ENCODE data around the gene MTCH1. TPM values are rescaled to one million over a fixed set of nuclear protein-coding genes. Genes with fewer than 3 reads are reported as not detected.

The MTCH1 gene
- total and polyA plus RNA-seq, 2 experiments from 2014 or later, result 108 to 271 TPM

Other genes with a start within 250 kb of the MTCH1 start
- gene CPNE5, start 146.8 kb downstream of the MTCH1 start, total RNA-seq (2014; rRNA removed; shearing (Covaris generic)), result 0.12 and 0.14 TPM in 2 replicates
- 0.37 and 0.42 TPM in 2 replicates for gene CPNE5, start 146.8 kb downstream of the MTCH1 start, polyA plus RNA-seq (2016; fragmentation: Nextera tagmentation; extraction: Ambion mirVana)
- gene PPIL1, start 111.4 kb downstream of the MTCH1 start, total RNA-seq (2014; rRNA removed; shearing (Covaris generic)), result 79.4 and 82.9 TPM in 2 replicates
- 53.1 and 57.3 TPM in 2 replicates for gene PPIL1, start 111.4 kb downstream of the MTCH1 start, polyA plus RNA-seq (2016; fragmentation: Nextera tagmentation; extraction: Ambion mirVana)
- gene C6orf89, start 100.2 kb downstream of the MTCH1 start, total RNA-seq (2014; rRNA removed; shearing (Covaris generic)), result 7.9 and 8.7 TPM in 2 replicates
- gene C6orf89, start 100.2 kb downstream of the MTCH1 start, polyA plus RNA-seq (2016; fragmentation: Nextera tagmentation; extraction: Ambion mirVana), result 3.6 and 3.7 TPM in 2 replicates
- gene PI16, start 31.5 kb downstream of the MTCH1 start, total RNA-seq (2014; rRNA removed; shearing (Covaris generic)), result not detected in 2 replicates
- gene PI16, start 31.5 kb downstream of the MTCH1 start, polyA plus RNA-seq (2016; fragmentation: Nextera tagmentation; extraction: Ambion mirVana), result 0.17 and 0.50 TPM in 2 replicates
- gene FGD2, start 19.5 kb upstream of the MTCH1 start, total RNA-seq (2014; rRNA removed; shearing (Covaris generic)), result 0.14 and 0.35 TPM in 2 replicates
- gene FGD2, start 19.5 kb upstream of the MTCH1 start, polyA plus RNA-seq (2016; fragmentation: Nextera tagmentation; extraction: Ambion mirVana), result 0.13 and 0.16 TPM in 2 replicates
- 64.0 and 74.2 TPM in 2 replicates for gene PIM1, start 184.0 kb upstream of the MTCH1 start, total RNA-seq (2014; rRNA removed; shearing (Covaris generic))
- 43.7 and 46.0 TPM in 2 replicates for gene PIM1, start 184.0 kb upstream of the MTCH1 start, polyA plus RNA-seq (2016; fragmentation: Nextera tagmentation; extraction: Ambion mirVana)